Measurements from ENCODE around the gene TBL1Y.

- TF ChIP-seq CTCF (IDR thresholded peaks at IDR 0.05) (no peak), POLR2A (IDR thresholded peaks at IDR 0.05) (no peak)
These were observed 87.1 kb downstream of the TBL1Y start for GRCh38 chrY:6997503-6998066.

Data from uterus (tissue), 2 donors.